ENCODE measurements around the gene KSR1. TPM values are rescaled to one million over a fixed set of nuclear protein-coding genes. Genes with fewer than 3 reads are reported as not detected.

KSR1 gene
- total and polyA plus RNA-seq, 9 of the 15 experiments (the other 6 are each of a cell fraction or from before 2014, with no cell fraction given): 1.4 to 51.7 (median 18.4) TPM

DNA sequence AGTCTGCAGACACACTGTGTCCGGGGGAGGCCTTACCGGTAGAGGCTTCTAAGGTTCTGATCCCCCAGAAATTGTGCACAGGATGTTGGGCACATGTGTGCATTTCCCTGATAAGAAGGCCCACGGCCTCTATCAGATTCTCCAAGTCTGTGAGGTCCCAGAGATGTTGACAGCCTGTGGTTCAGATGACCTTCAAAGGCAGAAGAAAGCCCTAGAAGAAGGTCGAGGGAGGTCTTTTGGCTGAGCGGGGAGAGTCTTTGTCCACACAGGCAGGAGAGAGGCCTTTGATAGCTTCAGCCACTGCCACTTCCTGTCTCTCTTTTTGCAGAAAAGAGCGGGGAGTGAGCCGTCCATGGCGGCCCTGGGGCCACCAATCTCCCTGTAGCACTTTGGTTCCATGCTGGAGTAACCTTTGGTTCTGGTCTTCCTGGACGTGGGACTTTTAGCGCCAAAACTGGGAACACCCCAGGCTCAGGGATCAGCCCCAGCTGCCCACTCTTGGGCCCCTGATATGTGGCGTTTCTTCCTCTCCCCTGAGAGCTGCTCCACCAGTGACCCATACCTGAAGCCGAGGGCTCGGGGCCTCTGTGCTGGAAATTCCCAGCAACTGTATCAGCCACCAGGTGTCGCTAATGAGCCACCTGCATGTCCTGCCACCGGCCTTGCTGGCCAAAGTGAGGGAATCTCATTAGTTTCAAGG lies 146.6 kb downstream of the KSR1 start (continued):
- peak; percentile 81 for TF ChIP-seq ZNF589 (CRISPR knock-in tag; IDR thresholded peaks at IDR 0.05; ENCODE audit: low read depth)
- peak; percentile 83; the same call in 1 of the 2 replicates for TF ChIP-seq NBN (IDR thresholded peaks at IDR 0.05; ENCODE audit: low read depth)
- no peak for TF ChIP-seq MAFF (IDR thresholded peaks at IDR 0.05; ENCODE audit: low read length)
- no peak for TF ChIP-seq ILF3 (IDR thresholded peaks at IDR 0.05; ENCODE audit: borderline replicate concordance)
- TF ChIP-seq ZFP36 (IDR thresholded peaks at IDR 0.05; ENCODE audit: low read depth, low read length, partially characterized antibody): no peak
- TF ChIP-seq CBX1 (IDR thresholded peaks at IDR 0.05; ENCODE audit: low read depth): 0 out of 2 replicates have a peak, but pooled peaks have one; percentile 5
- TF ChIP-seq ZNF444 (CRISPR knock-in tag; IDR thresholded peaks at IDR 0.05): no peak; the same call in 1 of the 2 replicates
- TF ChIP-seq EGR1 (conservative IDR thresholded peaks at IDR 0.05): peak; percentile 50; the same call in 1 of the 2 replicates
- no peak for TF ChIP-seq STAT5B (CRISPR knock-in tag; IDR thresholded peaks at IDR 0.05)
- TF ChIP-seq, protein P1, sequence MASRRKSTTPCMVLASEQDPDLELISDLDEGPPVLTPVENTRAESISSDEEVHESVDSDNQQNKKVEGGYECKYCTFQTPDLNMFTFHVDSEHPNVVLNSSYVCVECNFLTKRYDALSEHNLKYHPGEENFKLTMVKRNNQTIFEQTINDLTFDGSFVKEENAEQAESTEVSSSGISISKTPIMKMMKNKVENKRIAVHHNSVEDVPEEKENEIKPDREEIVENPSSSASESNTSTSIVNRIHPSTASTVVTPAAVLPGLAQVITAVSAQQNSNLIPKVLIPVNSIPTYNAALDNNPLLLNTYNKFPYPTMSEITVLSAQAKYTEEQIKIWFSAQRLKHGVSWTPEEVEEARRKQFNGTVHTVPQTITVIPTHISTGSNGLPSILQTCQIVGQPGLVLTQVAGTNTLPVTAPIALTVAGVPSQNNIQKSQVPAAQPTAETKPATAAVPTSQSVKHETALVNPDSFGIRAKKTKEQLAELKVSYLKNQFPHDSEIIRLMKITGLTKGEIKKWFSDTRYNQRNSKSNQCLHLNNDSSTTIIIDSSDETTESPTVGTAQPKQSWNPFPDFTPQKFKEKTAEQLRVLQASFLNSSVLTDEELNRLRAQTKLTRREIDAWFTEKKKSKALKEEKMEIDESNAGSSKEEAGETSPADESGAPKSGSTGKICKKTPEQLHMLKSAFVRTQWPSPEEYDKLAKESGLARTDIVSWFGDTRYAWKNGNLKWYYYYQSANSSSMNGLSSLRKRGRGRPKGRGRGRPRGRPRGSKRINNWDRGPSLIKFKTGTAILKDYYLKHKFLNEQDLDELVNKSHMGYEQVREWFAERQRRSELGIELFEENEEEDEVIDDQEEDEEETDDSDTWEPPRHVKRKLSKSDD (conservative IDR thresholded peaks at IDR 0.05; ENCODE audit: low read length): no peak
- no peak for TF ChIP-seq HNRNPH1 (optimal IDR thresholded peaks at IDR 0.05; ENCODE audit: low read depth, low read length)
- no peak for TF ChIP-seq ZNF507 (tag; conservative IDR thresholded peaks at IDR 0.05)
- TF ChIP-seq MAZ (CRISPR knock-in tag; conservative IDR thresholded peaks at IDR 0.05 in 1 of 2, IDR thresholded peaks at IDR 0.05 in 1 of 2): peak; percentile 40 to 54; a peak in 2 of 4 replicates
- TF ChIP-seq RAD51 (IDR thresholded peaks at IDR 0.05; ENCODE audit: borderline replicate concordance, low read depth): no peak
- no peak for TF ChIP-seq ZNF778 (CRISPR knock-in tag; IDR thresholded peaks at IDR 0.05)
- TF ChIP-seq NFATC3 (IDR thresholded peaks at IDR 0.05): no peak; the same call in 1 of the 2 replicates
- no peak; the same call in 1 of the 2 replicates for TF ChIP-seq PHF8 (IDR thresholded peaks at IDR 0.05; ENCODE audit: borderline replicate concordance, low read length)
- no peak for TF ChIP-seq NR1H2 (CRISPR knock-in tag; IDR thresholded peaks at IDR 0.05)
- TF ChIP-seq ILK (tag; IDR thresholded peaks at IDR 0.05; ENCODE audit: borderline replicate concordance, low read depth): no peak
- no peak for TF ChIP-seq TAF15 (IDR thresholded peaks at IDR 0.05; ENCODE audit: low read depth, low read length)
- TF ChIP-seq POLR2G (IDR thresholded peaks at IDR 0.05; ENCODE audit: low read depth, low read length): peak; percentile 40; the same call in 1 of the 2 replicates
- TF ChIP-seq, protein P2, sequence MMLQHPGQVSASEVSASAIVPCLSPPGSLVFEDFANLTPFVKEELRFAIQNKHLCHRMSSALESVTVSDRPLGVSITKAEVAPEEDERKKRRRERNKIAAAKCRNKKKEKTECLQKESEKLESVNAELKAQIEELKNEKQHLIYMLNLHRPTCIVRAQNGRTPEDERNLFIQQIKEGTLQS (IDR thresholded peaks at IDR 0.05): no peak
- TF ChIP-seq, protein P2 (CRISPR knock-in tag; conservative IDR thresholded peaks at IDR 0.05): no peak
- TF ChIP-seq, protein P3, sequence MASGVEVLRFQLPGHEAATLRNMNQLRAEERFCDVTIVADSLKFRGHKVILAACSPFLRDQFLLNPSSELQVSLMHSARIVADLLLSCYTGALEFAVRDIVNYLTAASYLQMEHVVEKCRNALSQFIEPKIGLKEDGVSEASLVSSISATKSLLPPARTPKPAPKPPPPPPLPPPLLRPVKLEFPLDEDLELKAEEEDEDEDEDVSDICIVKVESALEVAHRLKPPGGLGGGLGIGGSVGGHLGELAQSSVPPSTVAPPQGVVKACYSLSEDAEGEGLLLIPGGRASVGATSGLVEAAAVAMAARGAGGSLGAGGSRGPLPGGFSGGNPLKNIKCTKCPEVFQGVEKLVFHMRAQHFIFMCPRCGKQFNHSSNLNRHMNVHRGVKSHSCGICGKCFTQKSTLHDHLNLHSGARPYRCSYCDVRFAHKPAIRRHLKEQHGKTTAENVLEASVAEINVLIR (CRISPR knock-in tag; IDR thresholded peaks at IDR 0.05): 0 out of 2 replicates have a peak, but pooled peaks have one; percentile 7
